HCT116 (cell line): ENCODE results near the gene FICD.

Source experiments
- CEBPB ChIP-seq: IDR thresholded peaks from 2 replicates; pipeline ENCODE4 v1.6.1; 2012; ENCODE audit warnings: low read depth
- CTCF ChIP-seq, 3 experiments: fragments of 200-600 bp in 1 of 3; sonication (generic) in 1 of 3; IDR thresholded peaks in 2 of 3; conservative IDR thresholded peaks in 1 of 3; 2 replicates each; pipeline ENCODE4 v1.5.1; 2012 to 2017; ENCODE audit warnings: low read depth in 2 of 3, low read length in 2 of 3, antibody characterized with exemption in 1 of 3, borderline replicate concordance in 1 of 3, control low read depth in 1 of 3, mild to moderate bottlenecking in 1 of 3, mixed read lengths in 1 of 3, mixed run types in 1 of 3, moderate library complexity in 1 of 3; ENCODE audit not compliant: insufficient read depth in 1 of 3
- EGR1 ChIP-seq: IDR thresholded peaks from 2 replicates; pipeline ENCODE4 v1.6.1; 2012; ENCODE audit warnings: low read depth
- MAX ChIP-seq: IDR thresholded peaks from 2 replicates; pipeline ENCODE4 v1.6.1; 2012
- POLR2A ChIP-seq: IDR thresholded peaks from 2 replicates; pipeline ENCODE4 v1.7.0; 2011; ENCODE audit warnings: borderline replicate concordance; ENCODE audit not compliant: insufficient read depth, insufficient read length; ENCODE audit errors: extremely low read depth
- RAD21 ChIP-seq: IDR thresholded peaks from 2 replicates; pipeline ENCODE4 v1.6.1; 2012; ENCODE audit warnings: low read depth, mild to moderate bottlenecking
- REST ChIP-seq: IDR thresholded peaks from 2 replicates; pipeline ENCODE4 v1.6.1; 2012; ENCODE audit warnings: low read depth
- TCF7L2 ChIP-seq: IDR thresholded peaks from 2 replicates; pipeline ENCODE4 v1.7.0; 2011; ENCODE audit warnings: borderline replicate concordance, inconsistent platforms; ENCODE audit not compliant: insufficient read depth, insufficient read length; ENCODE audit errors: extremely low read depth
- YY1 ChIP-seq: IDR thresholded peaks from 2 replicates; pipeline ENCODE4 v1.6.1; 2011; ENCODE audit warnings: low read length, low read depth, moderate library complexity, mild to moderate bottlenecking; ENCODE audit not compliant: insufficient replicate concordance; ENCODE audit errors: extremely low read depth

- TF ChIP-seq CTCF (IDR thresholded peaks at IDR 0.05 in 2 of 3, conservative IDR thresholded peaks at IDR 0.05 in 1 of 3; ENCODE audit: borderline replicate concordance in 1 of 3, insufficient read depth in 1 of 3, low read depth in 2 of 3, low read length in 2 of 3) (no peak), CEBPB (no peak), POLR2A (no peak), EGR1 (no peak), YY1 (no peak), MAX (no peak), RAD21 (no peak), REST (no peak), TCF7L2 (no peak)
Observed at GRCh38 chr12:108560321-108560721, 45.2 kb downstream of the FICD start.
